Activated T-cell treated with anti-CD3 and anti-CD28 coated beads, Interleukin-2, amount 50 U/mL, for 24 hours (primary cell): Measurements from ENCODE around the gene TIRAP.
A peak's percentile ranks its signal among the peaks of the same experiment; 100 is the strongest.
"Not testable (repeated sequence)": the region's sequence is repeated elsewhere in the genome, so short reads cannot be mapped to it uniquely, and the experiment has no call there.

Experiments
- DNase-seq: peaks from one replicate; pipeline ENCODE4 v3.0.0-alpha.2; 2020
- H3K27ac Mint-ChIP-seq: 2 replicates; pipeline ENCODE4 v1.8.0; 2020; ENCODE audit warnings: mild to moderate bottlenecking, mixed read lengths
- H3K27me3 Mint-ChIP-seq: 2 replicates; pipeline ENCODE4 v1.8.0; 2020; ENCODE audit warnings: mixed read lengths
- H3K36me3 Mint-ChIP-seq: 2 replicates; pipeline ENCODE4 v1.8.0; 2020; ENCODE audit warnings: low read depth, mixed read lengths
- H3K4me1 Mint-ChIP-seq: 2 replicates; pipeline ENCODE4 v1.8.0; 2020; ENCODE audit warnings: low read depth, mixed read lengths
- H3K4me3 Mint-ChIP-seq: 2 replicates; pipeline ENCODE4 v1.8.0; 2020; ENCODE audit warnings: mild to moderate bottlenecking, moderate library complexity, mixed read lengths
- H3K9me3 Mint-ChIP-seq: 2 replicates; pipeline ENCODE4 v1.8.0; 2020; ENCODE audit warnings: mixed read lengths

Gene TIRAP

GRCh38 chr11:126304457-126305075 is 21.7 kb downstream of the TIRAP start:
- DNase-seq = no peak
- no peaks in the 10 kb centered on the region for H3K27me3 Mint-ChIP-seq
- H3K4me3 Mint-ChIP-seq = peak overlapping the region; percentile 90
- H3K36me3 Mint-ChIP-seq = peaks cover 66% of the 10 kb centered on the region
- H3K27ac Mint-ChIP-seq = peak overlapping the region; percentile 99
- no peaks in the 10 kb centered on the region for H3K9me3 Mint-ChIP-seq
- H3K4me1 Mint-ChIP-seq = peaks cover 38% of the 10 kb centered on the region

GRCh38 chr11:126305699-126306098 is 22.8 kb downstream of the TIRAP start:
- Mint-ChIP-seq H3K27me3 (no peaks in the 10 kb centered on the region), H3K4me3 (peak overlapping the region; percentile 70), H3K36me3 (peaks cover 67% of the 10 kb centered on the region), H3K27ac (peak overlapping the region; percentile 89), H3K4me1 (peaks cover 42% of the 10 kb centered on the region), H3K9me3 (no peaks in the 10 kb centered on the region)
- DNase-seq = no peak

DNA sequence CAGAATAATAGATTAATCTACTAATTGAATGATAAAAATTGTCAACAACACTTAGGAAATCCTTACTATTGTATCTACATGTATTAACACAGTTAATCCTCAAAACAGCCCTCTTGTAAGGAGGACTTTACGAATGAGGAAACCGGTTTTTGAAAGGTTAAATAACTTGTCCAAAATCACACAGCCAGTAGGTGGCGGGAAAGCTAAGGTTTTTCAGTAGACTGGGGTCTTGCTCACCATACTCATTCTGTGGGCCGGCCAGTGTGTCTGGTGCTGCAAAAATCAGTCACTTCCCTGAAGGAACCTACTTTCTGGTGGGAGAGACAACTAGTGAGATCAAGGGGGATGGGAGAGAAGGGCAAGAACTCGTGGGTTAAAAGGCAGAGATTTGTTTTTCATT is 24.8 kb downstream of the TIRAP start:
- Mint-ChIP-seq H3K9me3 (no peaks in the 10 kb centered on the region), H3K4me3 (no peak overlapping the region), H3K27me3 (no peaks in the 10 kb centered on the region), H3K27ac (peak overlapping the region; percentile 45), H3K36me3 (peaks cover 70% of the 10 kb centered on the region), H3K4me1 (peaks cover 47% of the 10 kb centered on the region)
- DNase-seq = no peak

- Mint-ChIP-seq H3K4me3 (no peak overlapping the region), H3K4me1 (peaks cover 43% of the 10 kb centered on the region), H3K27ac (no peak overlapping the region), H3K27me3 (no peaks in the 10 kb centered on the region), H3K36me3 (peaks cover 71% of the 10 kb centered on the region), H3K9me3 (no peaks in the 10 kb centered on the region)
- DNase-seq = no peak
Observed at GRCh38 chr11:126308271-126308671, 25.4 kb downstream of the TIRAP start.

GRCh38 chr11:126308771-126309170 is 25.9 kb downstream of the TIRAP start:
- H3K27me3 Mint-ChIP-seq, H3K9me3 Mint-ChIP-seq, DNase-seq, H3K27ac Mint-ChIP-seq, H3K4me3 Mint-ChIP-seq: not testable (repeated sequence)
- Mint-ChIP-seq H3K4me1 (peaks cover 39% of the 10 kb centered on the region), H3K36me3 (peaks cover 71% of the 10 kb centered on the region)

- peaks cover 33% of the 10 kb centered on the region for H3K4me1 Mint-ChIP-seq
- no peak overlapping the region for H3K27ac Mint-ChIP-seq
- DNase-seq = peak; percentile 73
- no peaks in the 10 kb centered on the region for H3K27me3 Mint-ChIP-seq
- H3K4me3 Mint-ChIP-seq = no peak overlapping the region
- peaks cover 71% of the 10 kb centered on the region for H3K36me3 Mint-ChIP-seq
- peaks cover 6% of the 10 kb centered on the region for H3K9me3 Mint-ChIP-seq
Observed at GRCh38 chr11:126310200-126310991, 27.5 kb downstream of the TIRAP start.

DNA sequence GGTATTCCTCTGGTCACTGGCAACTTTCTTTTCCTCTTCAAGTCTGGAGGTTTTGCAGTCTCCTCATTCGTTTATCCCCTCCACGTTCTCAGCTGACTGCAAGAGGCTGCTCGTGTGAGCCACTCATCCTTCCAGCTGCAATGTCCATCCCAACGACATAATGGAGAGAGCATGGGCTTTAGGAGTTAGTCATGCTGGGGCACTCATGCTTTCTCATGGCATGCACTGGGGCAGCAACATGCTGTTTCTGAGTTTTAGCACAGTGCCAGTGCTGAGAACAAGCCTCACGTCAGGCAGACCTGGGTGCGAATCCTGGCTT is 28.1 kb downstream of the TIRAP start:
- Mint-ChIP-seq H3K9me3 (peaks cover 6% of the 10 kb centered on the region), H3K4me1 (peaks cover 30% of the 10 kb centered on the region), H3K27me3 (no peaks in the 10 kb centered on the region), H3K27ac (no peak overlapping the region), H3K4me3 (no peak overlapping the region), H3K36me3 (peaks cover 72% of the 10 kb centered on the region)
- DNase-seq = no peak

DNA sequence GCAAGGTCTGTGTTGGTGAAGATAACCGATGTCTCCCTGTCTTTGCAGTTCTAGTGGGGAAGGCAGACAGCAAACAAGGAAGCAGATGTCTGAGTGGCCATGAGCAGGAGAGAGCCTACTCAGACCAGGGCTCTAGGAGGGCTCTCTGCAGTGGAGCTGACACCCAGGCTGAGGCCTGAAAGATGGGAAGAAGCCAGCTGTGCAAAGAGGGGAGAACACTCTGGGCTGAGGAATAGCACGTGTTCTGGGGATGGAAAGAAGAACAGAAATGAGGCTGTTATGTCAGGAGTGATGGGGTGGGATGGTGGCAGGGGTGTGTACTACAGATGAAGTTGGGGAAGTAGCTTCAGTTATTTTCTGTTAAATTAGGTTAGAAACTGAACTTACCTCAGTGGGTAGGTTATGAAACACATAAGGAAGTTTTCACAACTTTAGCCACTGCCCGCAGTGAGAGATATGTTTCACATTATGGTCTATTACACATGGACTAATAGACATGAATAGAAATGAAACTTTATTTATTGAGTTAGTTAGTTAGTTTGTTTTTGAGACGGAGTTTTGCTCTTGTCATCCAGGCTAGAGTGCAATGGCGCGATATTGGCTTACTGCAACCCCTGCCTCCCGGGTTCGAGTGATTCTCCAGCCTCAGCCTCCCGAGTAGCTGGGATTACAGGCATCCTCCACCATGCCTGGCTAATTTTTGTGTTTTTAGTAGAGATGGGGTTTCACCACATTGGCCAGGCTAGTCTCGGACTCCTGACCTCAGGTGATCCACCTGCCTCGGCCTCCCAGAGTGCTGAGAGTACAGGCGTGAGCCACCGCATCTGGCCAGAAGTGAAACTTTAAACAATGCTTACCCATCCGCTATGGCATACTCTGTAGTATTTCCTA is 28.8 kb downstream of the TIRAP start:
- no peak for DNase-seq
- Mint-ChIP-seq H3K4me3 (no peak overlapping the region), H3K36me3 (peaks cover 75% of the 10 kb centered on the region), H3K27me3 (no peaks in the 10 kb centered on the region), H3K4me1 (peaks cover 30% of the 10 kb centered on the region), H3K27ac (peak overlapping the region; percentile 24), H3K9me3 (peaks cover 6% of the 10 kb centered on the region)

GRCh38 chr11:126312961-126313360 is 30.1 kb downstream of the TIRAP start:
- DNase-seq = no peak
- Mint-ChIP-seq H3K9me3 (peaks cover 6% of the 10 kb centered on the region), H3K4me3 (no peak overlapping the region), H3K27ac (no peak overlapping the region), H3K27me3 (no peaks in the 10 kb centered on the region), H3K36me3 (peaks cover 73% of the 10 kb centered on the region), H3K4me1 (peaks cover 31% of the 10 kb centered on the region)

- no peak overlapping the region for H3K4me3 Mint-ChIP-seq
- DNase-seq = no peak
Observed at GRCh38 chr11:126313826-126314225, 30.9 kb downstream of the TIRAP start.

DNA sequence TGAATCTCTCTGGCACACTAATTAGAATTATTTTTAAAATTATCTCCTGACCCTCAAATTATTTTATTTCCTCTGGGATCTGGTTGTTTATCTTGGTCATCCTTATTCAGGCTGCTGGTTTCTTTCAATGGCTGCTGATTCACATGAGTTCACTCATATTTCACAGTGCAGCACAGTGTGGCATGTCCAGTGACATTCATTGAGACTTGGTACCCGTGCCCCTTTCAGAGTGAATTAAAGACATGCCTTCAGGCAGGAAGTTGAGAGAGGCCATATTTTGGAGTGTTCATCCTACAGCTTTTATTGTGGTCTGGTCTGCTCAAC is 34.5 kb downstream of the TIRAP start:
- H3K27me3 Mint-ChIP-seq = no peaks in the 10 kb centered on the region
- DNase-seq = no peak
- H3K4me3 Mint-ChIP-seq = peak overlapping the region; percentile 28
- H3K27ac Mint-ChIP-seq = peak overlapping the region; percentile 91
- H3K4me1 Mint-ChIP-seq = peaks cover 38% of the 10 kb centered on the region
- peaks cover 6% of the 10 kb centered on the region for H3K9me3 Mint-ChIP-seq
- peaks cover 57% of the 10 kb centered on the region for H3K36me3 Mint-ChIP-seq

More at GRCh38 chr11:126313826-126314225, 30.9 kb downstream of the TIRAP start:
- Mint-ChIP-seq H3K4me1 (peaks cover 40% of the 10 kb centered on the region), H3K36me3 (peaks cover 68% of the 10 kb centered on the region), H3K27me3 (no peaks in the 10 kb centered on the region), H3K27ac (no peak overlapping the region), H3K9me3 (peaks cover 6% of the 10 kb centered on the region)

- Mint-ChIP-seq H3K27me3 (no peaks in the 10 kb centered on the region), H3K4me1 (peaks cover 38% of the 10 kb centered on the region), H3K27ac (peak overlapping the region; percentile 91), H3K4me3 (peak overlapping the region; percentile 28), H3K36me3 (peaks cover 52% of the 10 kb centered on the region), H3K9me3 (peaks cover 6% of the 10 kb centered on the region)
- peak; percentile 48 for DNase-seq
Observed at GRCh38 chr11:126317756-126318573, 35.1 kb downstream of the TIRAP start.

DNA sequence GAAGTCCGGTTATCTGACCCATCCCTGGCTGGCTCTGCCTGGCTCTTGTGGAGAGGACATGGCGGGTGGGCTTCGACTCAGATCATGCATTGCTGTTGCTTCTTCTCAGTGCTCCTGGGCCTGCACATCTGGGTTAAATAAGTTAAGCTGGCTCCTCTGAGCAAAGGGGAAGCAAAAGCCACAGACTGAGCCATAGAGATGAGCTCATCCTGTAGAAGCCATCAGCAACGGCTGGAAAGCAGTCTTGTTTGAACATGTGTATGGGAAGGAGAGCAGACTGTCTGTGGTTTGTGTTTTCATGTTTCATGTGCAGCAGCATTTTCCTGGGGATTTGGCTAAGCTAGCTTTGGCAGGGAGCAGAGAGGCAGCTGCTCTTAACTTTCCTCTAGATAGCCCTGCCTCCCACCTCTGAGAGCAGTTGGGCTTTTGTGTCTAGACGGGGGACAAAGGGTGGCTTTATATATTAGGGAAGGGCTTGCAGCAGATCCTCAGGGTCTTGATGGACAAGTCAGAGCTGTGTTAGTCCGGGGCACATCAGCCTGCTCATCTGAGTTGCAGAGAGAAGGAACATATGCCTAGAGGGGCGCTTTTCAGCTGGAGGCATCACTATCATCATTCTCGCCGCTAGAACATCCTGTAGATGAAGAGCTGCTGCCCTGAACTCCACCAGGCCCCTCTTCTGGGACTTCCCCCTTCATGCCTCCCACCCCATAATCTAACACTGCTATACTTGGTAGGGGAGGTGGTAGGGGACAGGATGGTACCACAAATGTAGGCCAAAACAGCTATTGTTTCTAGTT is 35.9 kb downstream of the TIRAP start:
- peaks cover 49% of the 10 kb centered on the region for H3K36me3 Mint-ChIP-seq
- H3K4me1 Mint-ChIP-seq = peaks cover 38% of the 10 kb centered on the region
- no peaks in the 10 kb centered on the region for H3K27me3 Mint-ChIP-seq
- no peak for DNase-seq
- H3K27ac Mint-ChIP-seq = peak overlapping the region; percentile 91
- peak overlapping the region; percentile 28 for H3K4me3 Mint-ChIP-seq
- H3K9me3 Mint-ChIP-seq = peaks cover 6% of the 10 kb centered on the region
